Testis (tissue), 3 donors: ENCODE data around the gene TMSB10. TPM values are rescaled to one million over a fixed set of nuclear protein-coding genes. Genes with fewer than 3 reads are reported as not detected.

Experiments
- DNase-seq: peaks from one replicate; pipeline ENCODE4 v3.0.0-alpha.2; 2019
- H3K27ac ChIP-seq, 2 donors: fragments of 200-600 bp; sonication (generic); one replicate each; pipeline ENCODE4 v1.5.1; 2019
- H3K27me3 ChIP-seq: fragments of 200-600 bp; sonication (generic); one replicate; pipeline ENCODE4 v1.5.1; 2019
- H3K36me3 ChIP-seq: fragments of 200-600 bp; sonication (generic); one replicate; pipeline ENCODE4 v1.5.1; 2017; ENCODE audit warnings: low read depth; ENCODE audit errors: missing control alignments
- H3K4me1 ChIP-seq: fragments of 200-600 bp; sonication (generic); one replicate; pipeline ENCODE4 v1.5.1; 2019
- H3K4me3 ChIP-seq, 2 donors: fragments of 200-600 bp; sonication (generic); one replicate each; pipeline ENCODE4 v1.5.1; 2017 to 2019
- H3K9me3 ChIP-seq: fragments of 200-600 bp; sonication (generic); one replicate; pipeline ENCODE4 v1.5.1; 2017
- CTCF ChIP-seq, 3 experiments: fragments of 450-650 bp in 2 of 3; fragments of 200-600 bp in 1 of 3; sonication (generic) in 1 of 3; IDR thresholded peaks; one replicate each; pipeline ENCODE4 v1.5.1; 2016 to 2019; ENCODE audit warnings: antibody characterized with exemption in 3 of 3, mild to moderate bottlenecking in 2 of 3, moderate library complexity in 1 of 3
- POLR2A ChIP-seq: fragments of 450-650 bp; IDR thresholded peaks from one replicate; pipeline ENCODE4 v1.6.1; 2017; ENCODE audit warnings: antibody characterized with exemption, mild to moderate bottlenecking, moderate library complexity
- WGBS, 2 donors: methylation state at CpG; one replicate each; pipeline ENCODE4 v1.1.5; 2018; 5-methylcytosine and 5-hydroxymethylcytosine counted together
- intact Hi-C: fragments of 100-400 bp; cut with DNase I; formaldehyde crosslinking; loops from one replicate; pipeline ENCODE4 v1.15.1; 2023; ENCODE audit warnings: low total_unique reads
- polyA plus RNA-seq: library from polyadenylated mRNA; stranded (reverse); fragments of 350-450 nt; fragmentation: Illumina TruSeq; extraction: RNeasy Lipid Tissue Mini Kit (QIAGEN cat#74804); gene quantifications from one replicate; pipeline ENCODE4 v1.2.3, GENCODE V29; 2014; ENCODE audit warnings: low read depth, low replicate concordance; ENCODE audit not compliant: insufficient read depth
- total RNA-seq, 2 donors: library from RNA; depleted of rRNA; stranded (reverse); fragments of >200 nt; gene quantifications; one replicate each; pipeline ENCODE4 v1.2.3, GENCODE V29; 2016

Gene TMSB10
- total and polyA plus RNA-seq, 3 donors from 2014 or later = 1,824 to 3,571 (median 2,819) TPM

DNA sequence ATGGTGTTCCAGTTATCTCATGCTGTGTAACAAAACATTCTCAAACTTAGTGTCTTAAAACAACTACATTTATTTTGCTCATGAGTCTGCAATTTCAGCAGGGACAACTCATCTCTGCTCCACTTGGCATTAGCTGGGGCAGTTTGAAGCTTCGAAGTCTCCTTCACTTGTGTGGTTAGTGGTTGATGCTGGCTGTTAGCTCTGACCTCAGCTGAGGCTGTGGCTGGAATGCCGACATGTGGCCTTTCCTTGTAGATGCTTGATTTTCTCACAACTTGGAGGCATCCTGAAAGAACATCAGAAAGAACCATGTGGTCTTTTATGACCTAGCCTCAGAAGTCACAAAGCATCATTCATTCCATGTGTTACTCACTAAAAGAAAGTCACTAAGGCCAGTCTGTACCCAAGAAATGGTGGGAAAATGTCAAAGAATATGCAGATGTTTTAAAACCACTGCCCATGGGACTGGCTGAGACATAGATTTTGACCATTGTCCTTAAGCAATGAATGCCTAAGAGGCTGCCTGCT lies 3.8 kb upstream of the TMSB10 start:
- Histone ChIP-seq H3K4me3 (no peak overlapping the region), H3K27me3 (no peaks in the 10 kb centered on the region), H3K9me3 (no peaks in the 10 kb centered on the region), H3K27ac (no peak overlapping the region), H3K4me1 (peaks cover 11% of the 10 kb centered on the region), H3K36me3 (no peaks in the 10 kb centered on the region)
- TF ChIP-seq CTCF (IDR thresholded peaks at IDR 0.05) (no peak), POLR2A (no peak)
- WGBS, 2 donors = 81 to 84% methylated on average over 2 of the region's 2 CpGs
- intact Hi-C loops = no loop called here
- no peak for DNase-seq

DNA sequence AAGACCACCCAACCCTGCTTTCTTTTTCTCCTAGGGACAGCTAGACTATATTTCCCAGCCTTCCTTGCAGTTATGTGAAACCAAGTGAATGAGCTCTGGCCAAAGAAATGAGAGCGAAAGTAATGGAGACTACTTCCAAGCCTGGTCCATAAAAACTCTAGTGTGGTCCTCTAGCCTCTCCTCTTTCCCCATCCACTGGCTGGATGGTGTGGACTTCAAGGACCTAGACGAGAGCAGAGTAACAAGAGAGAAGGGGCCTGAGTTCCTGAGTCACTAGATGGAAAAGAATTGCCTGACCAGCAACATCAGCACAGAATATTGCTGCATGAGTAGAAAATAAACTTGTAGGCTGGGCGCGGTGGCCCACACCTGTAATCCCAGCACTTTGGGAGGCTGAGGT lies 2.9 kb upstream of the TMSB10 start:
- Histone ChIP-seq H3K4me3 (no peak overlapping the region), H3K36me3 (no peaks in the 10 kb centered on the region), H3K9me3 (no peaks in the 10 kb centered on the region), H3K27ac (no peak overlapping the region), H3K27me3 (no peaks in the 10 kb centered on the region), H3K4me1 (peaks cover 11% of the 10 kb centered on the region)
- intact Hi-C loops = no loop called here
- WGBS, 2 donors = 91 to 96% methylated on average over 4 of the region's 4 CpGs
- no peak for DNase-seq
- TF ChIP-seq POLR2A (no peak), CTCF (IDR thresholded peaks at IDR 0.05) (no peak)

DNA sequence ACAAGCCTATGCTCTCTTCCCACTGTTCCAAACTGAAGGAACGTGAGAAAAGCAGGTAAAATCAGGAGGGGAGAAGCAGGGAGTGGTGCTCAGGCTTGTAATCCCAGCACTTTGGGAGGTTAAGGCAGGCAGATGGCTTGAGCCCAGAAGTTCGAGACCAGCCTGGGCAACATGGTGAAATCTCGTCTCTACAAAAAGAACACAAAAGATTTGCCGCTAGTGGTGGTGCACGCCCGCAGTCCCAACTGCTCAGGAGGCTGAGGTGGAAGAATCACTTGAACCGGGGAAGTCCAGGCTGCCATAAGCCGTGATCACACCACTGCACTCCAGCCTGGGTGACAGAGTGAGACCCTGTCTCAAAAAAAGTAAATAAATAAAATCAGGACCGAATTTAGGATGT lies 1.3 kb upstream of the TMSB10 start:
- intact Hi-C loops = no loop called here
- WGBS, 2 donors = 32 to 34% methylated on average over 9 of the region's 9 CpGs
- Histone ChIP-seq H3K27ac (peak overlapping the region; percentile 91 to 95), H3K4me3 (no peak overlapping the region), H3K4me1 (peaks cover 6% of the 10 kb centered on the region), H3K9me3 (no peaks in the 10 kb centered on the region), H3K36me3 (no peaks in the 10 kb centered on the region), H3K27me3 (no peaks in the 10 kb centered on the region)
- TF ChIP-seq CTCF (IDR thresholded peaks at IDR 0.05) = no peak
- no peak for TF ChIP-seq POLR2A
- no peak for DNase-seq

DNA sequence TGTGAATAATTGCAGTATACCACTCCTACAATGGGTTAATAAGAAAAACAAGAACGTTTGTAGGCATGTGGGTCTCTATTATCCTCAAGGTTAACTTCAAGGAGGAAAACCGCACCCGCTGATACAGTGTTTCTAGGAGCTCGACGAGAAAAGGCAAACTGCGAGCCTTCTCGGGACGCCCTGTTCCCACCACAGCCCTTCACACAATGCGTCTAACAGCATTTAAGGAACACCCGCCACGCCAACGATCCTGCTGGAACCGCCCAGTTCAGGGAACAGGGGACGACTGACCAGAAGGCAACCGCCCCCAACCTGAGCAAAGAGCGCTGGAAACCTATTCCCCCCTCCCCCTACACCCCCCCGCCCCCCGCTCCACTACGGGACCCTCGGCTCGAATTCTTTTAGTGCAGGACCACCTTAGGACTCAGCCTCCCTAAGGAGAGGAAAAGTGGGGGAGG lies 710 bp upstream of the TMSB10 start:
- DNase-seq = peak; percentile 95
- Histone ChIP-seq H3K27me3 (no peaks in the 10 kb centered on the region), H3K36me3 (no peaks in the 10 kb centered on the region), H3K27ac (peak overlapping the region; percentile 91 to 95), H3K4me1 (peaks cover 6% of the 10 kb centered on the region), H3K9me3 (no peaks in the 10 kb centered on the region), H3K4me3 (peak overlapping the region; percentile 95 to 98)
- intact Hi-C loops = no loop called here
- no peak for TF ChIP-seq POLR2A
- no peak for TF ChIP-seq CTCF (IDR thresholded peaks at IDR 0.05)
- WGBS, 2 donors = 0 to 1% methylated on average over 13 to 21 of the region's 21 CpGs
